ENCODE results near the gene SYTL3. TPM values are rescaled to one million over a fixed set of nuclear protein-coding genes. Genes with fewer than 3 reads are reported as not detected.

Gene SYTL3
- total RNA-seq, 6 donors from 2014 or later = 10.3 to 28.3 (median 20.0) TPM

- H3K36me3 ChIP-seq = no peaks in the 10 kb centered on the region
- ATAC-seq (ENCODE audit: low FRiP score in 2 of 2) = no peak
- H3K4me1 ChIP-seq = peaks cover 18 to 56% (median 42%) of the 10 kb centered on the region in 4 donors
- no peaks in the 10 kb centered on the region for H3K27me3 ChIP-seq
- DNase-seq = peak in 1 of 2 donors; percentile 54
- TF ChIP-seq CTCF (IDR thresholded peaks at IDR 0.05) = no peak
- TF ChIP-seq POLR2A (IDR thresholded peaks at IDR 0.05) = no peak
- TF ChIP-seq POLR2AphosphoS5 (IDR thresholded peaks at IDR 0.05) = no peak
- TF ChIP-seq EP300 (IDR thresholded peaks at IDR 0.05) = no peak
- no peak overlapping the region for H3K4me3 ChIP-seq
- 90 to 94% methylated on average over 7 to 18 of the region's 18 CpGs for WGBS, 2 donors
- H3K9me3 ChIP-seq = no peaks in the 10 kb centered on the region
- H3K27ac ChIP-seq = peak overlapping the region in 2 of 4 donors; percentile 85 to 86
Measured at GRCh38 chr6:158665332-158665731, 15.5 kb downstream of the SYTL3 start.

GRCh38 chr6:158666628-158667359 lies 16.9 kb downstream of the SYTL3 start:
- no peaks in the 10 kb centered on the region for H3K27me3 ChIP-seq
- no peaks in the 10 kb centered on the region for H3K9me3 ChIP-seq
- peak overlapping the region; percentile 79 to 87 (median 86) for H3K27ac ChIP-seq
- H3K4me1 ChIP-seq = peaks cover 18 to 51% (median 35%) of the 10 kb centered on the region in 4 donors
- TF ChIP-seq POLR2A (IDR thresholded peaks at IDR 0.05) = peak in 1 of 4 donors; percentile 41
- TF ChIP-seq CTCF (IDR thresholded peaks at IDR 0.05) = no peak
- peak in 2 of 4 donors; percentile 80 to 92 for TF ChIP-seq EP300 (IDR thresholded peaks at IDR 0.05)
- peak; percentile 40 to 67 for TF ChIP-seq POLR2AphosphoS5 (IDR thresholded peaks at IDR 0.05)
- H3K4me3 ChIP-seq = peak overlapping the region in 1 of 4 donors; percentile 15
- ATAC-seq (ENCODE audit: low FRiP score in 2 of 2) (peak; percentile 85 to 90), DNase-seq (peak; percentile 63 to 75)
- no peaks in the 10 kb centered on the region for H3K36me3 ChIP-seq
- WGBS, 2 donors = 50 to 73% methylated on average over 14 of the region's 14 CpGs

DNA sequence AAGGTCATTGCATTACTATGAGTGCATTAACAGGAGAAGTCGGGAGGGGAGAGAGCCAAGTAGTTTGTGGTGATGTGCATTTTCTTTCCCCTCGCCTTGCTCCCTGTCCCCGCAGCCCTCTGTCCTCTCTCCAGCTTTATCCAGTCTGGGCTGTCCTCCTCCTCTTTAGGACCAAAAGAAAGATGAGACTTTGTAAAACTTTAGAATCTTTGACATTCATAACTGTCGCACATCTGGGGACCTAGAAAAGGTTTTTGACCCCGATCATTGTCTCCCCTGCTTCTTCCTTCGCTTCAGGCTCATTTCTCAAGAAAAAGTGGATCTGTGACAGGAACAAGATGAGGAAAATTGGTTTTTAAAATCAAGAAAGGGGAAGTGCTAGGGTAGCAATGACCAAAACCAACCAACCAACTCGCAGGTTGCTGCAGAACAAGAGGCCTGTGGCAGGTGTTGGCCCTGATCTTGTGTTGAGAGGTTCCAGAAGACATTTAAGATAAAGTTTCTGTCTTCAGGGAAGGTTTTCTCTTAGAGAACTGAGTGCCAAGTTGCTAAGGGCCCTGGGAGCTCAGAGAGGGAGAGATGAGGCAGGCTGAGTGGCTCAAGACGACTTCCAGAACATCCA lies 17.6 kb downstream of the SYTL3 start:
- H3K4me1 ChIP-seq = peaks cover 18 to 47% (median 34%) of the 10 kb centered on the region in 4 donors
- no peak for DNase-seq
- H3K9me3 ChIP-seq = no peaks in the 10 kb centered on the region
- H3K4me3 ChIP-seq = no peak overlapping the region
- no peaks in the 10 kb centered on the region for H3K36me3 ChIP-seq
- H3K27me3 ChIP-seq = no peaks in the 10 kb centered on the region
- ATAC-seq (ENCODE audit: low FRiP score in 2 of 2) = no peak
- TF ChIP-seq CTCF (IDR thresholded peaks at IDR 0.05) (no peak), POLR2AphosphoS5 (IDR thresholded peaks at IDR 0.05) (no peak), POLR2A (IDR thresholded peaks at IDR 0.05) (peak in 1 of 4 donors; percentile 41), EP300 (IDR thresholded peaks at IDR 0.05) (no peak)
- 65 to 66% methylated on average over 8 of the region's 8 CpGs for WGBS, 2 donors
- H3K27ac ChIP-seq = peak overlapping the region; percentile 79 to 87 (median 86)

GRCh38 chr6:158668707-158669103 lies 18.9 kb downstream of the SYTL3 start:
- peaks cover 13 to 45% (median 30%) of the 10 kb centered on the region in 4 donors for H3K4me1 ChIP-seq
- DNase-seq = no peak
- no peaks in the 10 kb centered on the region for H3K9me3 ChIP-seq
- peak overlapping the region; percentile 79 to 87 (median 86) for H3K27ac ChIP-seq
- no peak overlapping the region for H3K4me3 ChIP-seq
- 68 to 79% methylated on average over 7 of the region's 7 CpGs for WGBS, 2 donors
- no peaks in the 10 kb centered on the region for H3K27me3 ChIP-seq
- TF ChIP-seq POLR2AphosphoS5 (IDR thresholded peaks at IDR 0.05) = no peak
- no peak for TF ChIP-seq EP300 (IDR thresholded peaks at IDR 0.05)
- no peak for TF ChIP-seq POLR2A (IDR thresholded peaks at IDR 0.05)
- no peak for TF ChIP-seq CTCF (IDR thresholded peaks at IDR 0.05)
- H3K36me3 ChIP-seq = no peaks in the 10 kb centered on the region
- no peak for ATAC-seq (ENCODE audit: low FRiP score in 2 of 2)

Measured in upper lobe of left lung (tissue), 6 donors.